Omental fat pad (tissue), 4 donors: Measurements from ENCODE around the gene EFR3B. TPM values are rescaled to one million over a fixed set of nuclear protein-coding genes. Genes with fewer than 3 reads are reported as not detected.

Experiments used
- ATAC-seq: fragments of 150-250 bp; one replicate; pipeline ENCODE4 v1.9.1; 2016; ENCODE audit warnings: mild to moderate bottlenecking, moderate library complexity; ENCODE audit not compliant: low FRiP score
- DNase-seq: peaks from one replicate; pipeline ENCODE4 v3.0.0-alpha.2; 2019; ENCODE audit warnings: low spot score
- CTCF ChIP-seq, 3 donors: fragments of 450-650 bp; IDR thresholded peaks; one replicate each; pipeline ENCODE4 v1.5.1; 2016 to 2017; ENCODE audit warnings: antibody characterized with exemption in 3 of 3, mild to moderate bottlenecking in 3 of 3, moderate library complexity in 2 of 3
- total RNA-seq, 4 donors: library from RNA; depleted of rRNA; stranded (reverse); fragments of >200 nt; gene quantifications; one replicate each; pipeline ENCODE4 v1.1.0, GENCODE V29; 2016

The EFR3B gene
- total RNA-seq, 4 donors from 2014 or later, result 0.63 to 2.2 (median 0.97) TPM

DNA sequence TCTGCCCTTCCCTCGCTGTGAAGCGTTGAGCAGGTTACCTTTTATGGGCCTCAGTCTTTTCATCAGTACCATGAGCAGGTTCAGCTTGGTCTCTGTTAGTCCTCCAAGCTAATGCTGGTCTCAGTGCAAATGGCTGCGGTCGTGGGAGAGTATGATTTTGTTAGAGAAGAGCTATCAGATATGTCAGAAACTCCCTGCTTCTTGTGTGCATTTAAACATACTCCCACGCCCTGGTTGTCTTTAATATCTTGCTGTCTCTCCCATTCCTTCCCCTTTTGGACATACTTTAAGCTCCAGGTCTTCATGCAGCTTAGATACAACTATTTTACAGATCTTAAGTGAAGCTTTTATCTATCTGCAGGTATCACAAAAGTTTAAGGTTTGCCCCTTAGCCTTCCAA lies 62.9 kb downstream of the EFR3B start:
- no peak for TF ChIP-seq CTCF (IDR thresholded peaks at IDR 0.05)
- ATAC-seq (no peak), DNase-seq (no peak)

- ATAC-seq, result peak; percentile 43
These were observed 63.6 kb downstream of the EFR3B start for GRCh38 chr2:25105336-25106085.

GRCh38 chr2:25109822-25110221 lies 67.9 kb downstream of the EFR3B start:
- no peak for ATAC-seq
- TF ChIP-seq CTCF (IDR thresholded peaks at IDR 0.05), result no peak
- DNase-seq, result no peak

More at GRCh38 chr2:25105336-25106085, 63.6 kb downstream of the EFR3B start:
- DNase-seq, result no peak
- no peak for TF ChIP-seq CTCF (IDR thresholded peaks at IDR 0.05)

GRCh38 chr2:25112113-25112512 lies 70.2 kb downstream of the EFR3B start:
- no peak for DNase-seq
- no peak for ATAC-seq

GRCh38 chr2:25115249-25115883 lies 73.5 kb downstream of the EFR3B start:
- DNase-seq (no peak), ATAC-seq (no peak)
- TF ChIP-seq CTCF (IDR thresholded peaks at IDR 0.05), result no peak

More at GRCh38 chr2:25112113-25112512, 70.2 kb downstream of the EFR3B start:
- no peak for TF ChIP-seq CTCF (IDR thresholded peaks at IDR 0.05)

GRCh38 chr2:25115902-25116301 lies 74.0 kb downstream of the EFR3B start:
- ATAC-seq, result no peak
- no peak for TF ChIP-seq CTCF (IDR thresholded peaks at IDR 0.05)
- no peak for DNase-seq

GRCh38 chr2:25116956-25117355 lies 75.1 kb downstream of the EFR3B start:
- no peak for TF ChIP-seq CTCF (IDR thresholded peaks at IDR 0.05)
- no peak for DNase-seq

More at GRCh38 chr2:25116956-25117355, 75.1 kb downstream of the EFR3B start:
- ATAC-seq, result no peak
